WI38 (cell line): ENCODE measurements around the gene MYO1E.

Source experiments
- H3K4me3 ChIP-seq: 2 replicates; pipeline ENCODE4 v1.5.1; 2011; ENCODE audit warnings: low read depth, mild to moderate bottlenecking, control low read depth, low read length
- CTCF ChIP-seq: IDR thresholded peaks from 2 replicates; pipeline ENCODE4 v1.5.1; 2012; ENCODE audit warnings: low read depth, mild to moderate bottlenecking, control low read depth, low read length

The MYO1E gene

GRCh38 chr15:59205839-59206622 is 166.6 kb downstream of the MYO1E start:
- no peak overlapping the region for H3K4me3 ChIP-seq

GRCh38 chr15:59203657-59204056 is 169.0 kb downstream of the MYO1E start:
- no peak for TF ChIP-seq CTCF
- H3K4me3 ChIP-seq: no peak overlapping the region

More at GRCh38 chr15:59205839-59206622, 166.6 kb downstream of the MYO1E start:
- no peak for TF ChIP-seq CTCF

- TF ChIP-seq CTCF: no peak
- no peak overlapping the region for H3K4me3 ChIP-seq
Observed at GRCh38 chr15:59203008-59203407, 169.7 kb downstream of the MYO1E start.

- H3K4me3 ChIP-seq: no peak overlapping the region
- TF ChIP-seq CTCF: no peak
Observed at GRCh38 chr15:59200560-59200959, 172.1 kb downstream of the MYO1E start.

- no peak for TF ChIP-seq CTCF
- H3K4me3 ChIP-seq: no peak overlapping the region
Observed at GRCh38 chr15:59199626-59200465, 172.8 kb downstream of the MYO1E start.

- no peak overlapping the region for H3K4me3 ChIP-seq
- no peak for TF ChIP-seq CTCF
Observed at GRCh38 chr15:59197454-59197853, 175.2 kb downstream of the MYO1E start.

GRCh38 chr15:59196416-59196815 is 176.3 kb downstream of the MYO1E start:
- no peak overlapping the region for H3K4me3 ChIP-seq
- no peak for TF ChIP-seq CTCF
